NOMO-1 treated with DMSO at 0.1 percent for 48 hours (cell line): ENCODE measurements around the gene UBE2U.

ENCODE experiments used
- DNase-seq: peaks from one replicate; lab custom pipeline; 2025; ENCODE audit not compliant: unreplicated experiment; lab: John Stamatoyannopoulos, UW

The UBE2U gene, protein sequence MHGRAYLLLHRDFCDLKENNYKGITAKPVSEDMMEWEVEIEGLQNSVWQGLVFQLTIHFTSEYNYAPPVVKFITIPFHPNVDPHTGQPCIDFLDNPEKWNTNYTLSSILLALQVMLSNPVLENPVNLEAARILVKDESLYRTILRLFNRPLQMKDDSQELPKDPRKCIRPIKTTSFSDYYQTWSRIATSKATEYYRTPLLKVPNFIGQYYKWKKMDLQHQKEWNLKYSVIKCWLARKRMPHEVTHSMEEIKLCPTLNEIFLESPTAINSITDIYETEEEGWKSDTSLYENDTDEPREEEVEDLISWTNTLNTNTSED

DNA sequence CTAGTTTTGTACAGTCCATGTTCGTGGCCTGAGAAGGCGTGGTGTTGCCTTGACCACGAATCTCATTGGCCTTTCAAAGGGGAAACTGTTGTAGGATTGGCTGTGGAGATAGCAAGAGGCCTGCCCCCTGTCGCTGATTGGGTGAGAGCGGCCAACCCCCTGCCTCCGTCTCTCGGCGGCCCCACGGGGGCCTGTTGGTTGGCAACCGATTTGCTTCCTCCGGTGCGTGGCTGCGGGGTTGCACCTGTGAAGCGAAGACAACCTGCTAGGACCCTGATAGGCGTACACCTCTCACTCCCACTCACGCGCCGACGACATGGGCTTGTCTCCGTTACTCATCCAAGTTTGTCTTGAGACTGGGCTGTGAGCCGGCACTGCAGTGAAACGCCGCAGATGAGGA lies at the start of gene UBE2U:
Gene UBE2U, plus strand, starts transcription at position 204 of the 400 bp plus-strand sequence. CDS start 428 bp downstream, outside the sequence.
- no peak for DNase-seq

DNA sequence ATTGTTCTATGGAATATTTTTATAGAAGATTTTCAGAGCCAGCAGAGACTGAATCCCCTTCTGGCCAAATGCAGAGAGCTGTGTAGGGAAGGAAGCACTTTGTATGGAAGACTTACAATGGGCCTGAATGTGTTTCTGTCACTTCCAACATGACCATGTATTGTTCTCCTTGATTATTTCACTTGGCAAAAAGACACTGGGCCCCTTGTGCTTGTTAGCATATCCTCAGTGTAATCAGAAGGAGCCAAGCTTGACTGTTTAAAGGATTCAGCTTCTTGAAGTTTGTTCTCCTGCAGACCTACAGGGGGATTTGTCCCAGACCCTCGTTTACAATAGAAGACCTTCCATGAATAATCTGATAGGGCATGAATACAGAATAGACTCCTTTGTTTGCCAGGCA lies 48.1 kb upstream of the UBE2U start:
- no peak for DNase-seq

DNA sequence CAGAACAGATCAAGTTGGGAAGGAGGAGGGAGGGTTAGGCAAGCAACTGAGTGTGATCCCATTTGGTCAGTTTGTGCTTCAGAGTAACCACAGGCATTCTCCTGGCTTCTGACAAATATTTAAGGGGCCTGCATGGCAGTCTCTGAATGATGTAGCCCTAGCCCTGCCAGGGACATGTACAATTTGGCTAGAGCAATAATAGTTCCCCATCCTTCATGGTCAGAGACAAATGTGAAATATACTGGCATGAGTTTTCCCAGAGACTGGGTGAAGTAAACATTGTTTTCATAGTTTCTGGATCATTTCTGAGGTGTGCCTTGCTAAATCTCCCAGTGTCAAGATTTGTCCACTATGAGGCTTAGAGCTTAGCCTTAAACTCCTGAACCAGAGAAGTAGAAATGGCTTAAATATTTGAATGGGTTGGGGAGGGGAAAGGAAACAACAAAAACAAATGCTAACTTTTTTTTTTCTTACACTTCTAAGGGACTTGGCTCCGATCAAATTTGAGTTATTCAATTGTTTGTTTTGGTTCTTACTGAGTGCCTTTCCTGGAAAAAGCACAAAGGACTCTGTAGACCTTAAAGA lies 42.0 kb upstream of the UBE2U start:
- DNase-seq: no peak

- DNase-seq: no peak
Observed at GRCh38 chr1:64162151-64162550, 41.3 kb upstream of the UBE2U start.

DNA sequence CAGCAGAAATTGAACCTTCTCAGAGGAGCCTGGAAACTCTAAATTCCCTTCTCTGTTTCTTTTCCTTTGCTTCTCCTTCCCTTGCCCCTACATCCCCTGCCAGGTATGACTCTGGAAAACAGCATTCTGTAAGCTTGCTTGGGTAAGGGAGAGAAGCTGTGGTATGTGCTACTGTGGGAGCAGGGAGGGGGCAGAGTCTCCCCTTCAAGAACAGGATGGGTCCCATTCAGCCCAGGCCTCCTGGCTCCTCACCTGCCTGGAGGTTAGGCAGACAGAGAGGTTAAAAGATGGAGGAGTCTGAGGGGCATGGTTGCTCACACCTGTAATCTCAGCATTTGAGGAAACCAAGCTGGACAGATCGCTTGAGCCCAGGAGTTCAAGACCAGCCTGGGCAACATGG lies 40.6 kb upstream of the UBE2U start:
- DNase-seq: no peak

GRCh38 chr1:64163431-64163830 lies 40.0 kb upstream of the UBE2U start:
- no peak for DNase-seq

DNA sequence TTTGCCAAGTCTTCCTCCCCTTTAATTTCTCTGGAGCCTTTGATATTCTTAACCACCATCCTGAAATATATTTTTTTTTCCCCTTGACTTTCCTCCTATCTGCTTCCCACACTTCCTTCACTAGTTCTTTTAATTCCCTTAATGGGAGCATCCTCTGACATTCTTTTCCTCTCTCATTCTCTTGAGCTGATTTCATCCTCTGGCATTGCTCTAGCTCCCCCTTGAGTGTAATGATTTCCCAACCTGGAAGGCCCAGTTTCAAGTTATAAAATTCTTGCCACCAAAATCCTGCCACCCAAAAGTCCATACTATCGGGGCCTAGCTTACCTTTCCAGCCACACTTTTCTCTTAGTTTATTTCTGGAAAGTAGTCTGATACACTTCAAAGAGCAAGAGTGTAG lies 39.5 kb upstream of the UBE2U start:
- DNase-seq: no peak

GRCh38 chr1:64166629-64167028 lies 36.8 kb upstream of the UBE2U start:
- DNase-seq: no peak

GRCh38 chr1:64167176-64167575 lies 36.2 kb upstream of the UBE2U start:
- no peak for DNase-seq

DNA sequence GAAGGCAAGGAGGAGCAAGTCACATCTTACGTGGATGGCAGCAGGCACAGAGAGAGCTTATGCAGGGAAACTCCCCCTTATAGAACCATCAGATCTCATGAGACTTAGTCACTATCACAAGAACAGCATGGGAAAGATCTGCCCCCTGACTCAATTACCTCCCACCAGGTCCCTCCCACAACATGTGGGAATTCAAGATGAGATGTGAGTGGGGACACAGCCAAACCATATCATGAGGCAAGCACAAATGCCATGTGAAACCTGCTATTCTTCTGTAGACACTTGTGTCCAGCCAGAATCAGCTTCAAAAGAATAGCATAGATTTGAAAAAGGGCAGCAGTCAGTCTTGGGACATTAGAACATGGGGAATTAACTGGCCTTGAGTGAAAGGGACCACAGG lies 32.2 kb upstream of the UBE2U start:
- DNase-seq: no peak

- peak; percentile 93 for DNase-seq
Observed at GRCh38 chr1:64171797-64172281, 31.6 kb upstream of the UBE2U start.

DNA sequence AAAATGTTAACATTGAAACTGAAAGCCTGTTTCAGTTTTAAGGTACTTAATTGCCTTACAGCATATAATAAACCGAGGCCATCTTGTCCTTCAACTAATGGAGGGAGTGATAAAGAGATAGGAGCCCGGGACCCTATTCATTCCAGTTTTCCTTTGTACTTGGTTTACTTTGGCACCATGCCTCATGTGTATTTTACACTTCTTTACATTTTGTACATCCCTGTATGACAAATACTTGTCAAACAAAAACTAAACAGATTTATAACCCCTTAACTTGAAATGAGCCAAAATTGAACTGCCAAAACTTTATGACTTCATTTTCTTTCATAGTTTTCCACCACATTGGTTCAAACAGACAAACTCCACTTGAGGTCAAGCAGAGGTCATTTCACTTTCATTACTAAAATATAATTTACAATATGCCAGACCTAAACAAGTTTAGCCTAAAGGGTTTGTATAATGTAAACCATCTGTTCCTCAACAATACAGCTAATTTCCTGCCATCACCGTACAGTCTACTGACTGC lies 30.9 kb upstream of the UBE2U start:
- DNase-seq: no peak

DNA sequence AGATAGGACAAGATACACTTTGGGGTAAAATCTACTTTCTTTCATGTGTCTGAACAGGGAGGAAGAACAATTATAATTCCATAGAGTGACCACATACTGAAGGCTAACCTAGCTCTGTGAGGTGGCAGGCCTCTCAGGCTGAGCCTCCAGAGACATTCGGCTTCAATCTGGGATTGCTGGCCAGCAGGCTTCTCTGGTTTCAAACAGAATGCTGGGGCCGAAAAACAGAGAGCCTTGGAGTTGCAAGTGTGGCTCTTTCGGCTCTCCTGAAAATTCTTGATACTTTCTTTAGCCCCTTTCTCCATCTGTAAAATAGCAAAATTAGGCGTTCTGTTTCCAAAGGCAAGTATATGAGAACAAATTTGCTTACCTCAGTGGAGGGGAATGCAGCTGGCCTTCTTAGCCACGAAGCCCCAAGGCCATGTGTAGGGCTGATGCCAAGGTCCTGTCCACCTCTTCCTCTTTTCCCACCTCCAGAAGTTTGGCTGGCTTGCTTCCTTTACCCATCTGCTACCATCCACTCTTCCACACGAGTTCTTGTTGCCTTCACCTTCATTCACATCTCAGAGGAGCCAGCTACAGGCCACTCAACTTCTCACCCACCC lies 30.0 kb upstream of the UBE2U start:
- DNase-seq: no peak

- no peak for DNase-seq
Observed at GRCh38 chr1:64175639-64176038, 27.8 kb upstream of the UBE2U start.

- no peak for DNase-seq
Observed at GRCh38 chr1:64176659-64177058, 26.8 kb upstream of the UBE2U start.

GRCh38 chr1:64179588-64179987 lies 23.8 kb upstream of the UBE2U start:
- no peak for DNase-seq

DNA sequence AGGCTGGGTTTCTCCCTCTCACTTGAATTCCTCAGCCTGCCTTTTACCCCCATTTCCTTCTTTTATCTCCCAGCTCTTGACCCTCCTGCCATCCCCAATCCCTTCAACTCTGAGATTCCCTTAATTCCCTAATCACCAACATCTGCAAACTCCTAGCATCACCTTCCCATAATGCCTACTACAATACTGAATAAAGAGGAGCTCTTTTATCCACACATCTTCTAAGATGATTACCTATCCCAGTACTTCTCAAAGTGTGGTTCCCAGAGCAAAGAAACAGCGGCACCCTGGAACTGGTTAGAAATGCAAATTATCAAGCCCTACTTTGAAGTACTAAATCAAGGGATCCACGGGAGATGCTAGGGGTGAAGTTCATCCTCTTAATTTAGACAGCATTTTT lies 21.2 kb upstream of the UBE2U start:
- no peak for DNase-seq

GRCh38 chr1:64183395-64184002 lies 19.9 kb upstream of the UBE2U start:
- no peak for DNase-seq

- no peak for DNase-seq
Observed at GRCh38 chr1:64184003-64184440, 19.4 kb upstream of the UBE2U start.

DNA sequence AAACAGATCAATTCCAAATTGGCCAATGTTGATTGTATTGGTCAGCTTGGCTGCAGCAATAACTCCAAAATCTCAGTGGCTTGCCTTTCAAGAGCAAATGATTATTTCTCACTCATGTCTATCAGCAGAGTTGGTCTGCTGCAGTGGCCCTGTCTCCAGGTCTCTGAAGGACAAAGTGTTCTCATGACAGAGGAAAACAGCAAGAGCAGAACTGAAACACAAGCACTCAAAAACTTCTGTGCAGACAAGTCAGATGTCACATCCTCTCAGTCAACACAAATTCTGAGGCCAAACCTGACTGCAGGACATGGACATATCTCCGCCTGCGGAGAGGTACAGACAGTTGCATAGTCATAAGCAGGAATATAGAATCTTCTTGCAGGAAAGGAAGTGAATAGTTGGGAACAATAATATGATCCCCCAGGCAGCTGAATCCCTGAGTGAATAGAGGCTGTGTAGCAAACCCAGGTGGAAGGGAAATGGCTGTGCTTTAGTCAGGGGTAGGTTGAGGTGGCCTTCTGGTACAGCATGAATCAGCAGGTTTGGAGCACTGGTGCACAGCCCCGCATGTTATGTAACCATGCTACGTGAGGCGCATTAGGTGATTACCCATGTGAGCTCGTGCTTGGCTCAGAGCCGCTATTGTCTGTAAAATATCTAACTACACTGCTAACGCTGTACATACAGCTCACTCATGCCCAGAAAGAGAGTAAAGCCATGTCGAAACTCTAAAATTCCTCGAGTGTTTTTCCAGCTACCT lies 17.1 kb upstream of the UBE2U start:
- no peak for DNase-seq

DNA sequence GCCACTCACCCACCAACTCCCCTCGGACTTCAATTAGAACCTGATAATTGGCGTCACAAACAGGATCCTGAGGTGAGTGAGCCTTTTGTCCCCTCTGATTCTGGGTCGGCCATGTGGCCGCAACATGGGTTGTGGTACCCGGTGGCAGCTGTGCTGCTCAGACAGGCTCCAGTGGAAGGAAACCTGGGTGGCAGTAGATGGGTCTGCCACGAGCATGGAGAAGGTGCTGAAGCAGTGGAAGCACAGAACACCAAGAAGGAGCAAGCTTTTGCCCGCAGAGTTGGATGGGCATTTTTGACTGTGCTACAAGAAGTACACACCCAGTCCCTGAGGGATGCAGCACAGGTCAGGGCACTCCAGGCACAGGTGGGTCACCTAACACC lies 16.5 kb upstream of the UBE2U start:
- DNase-seq: no peak
